ENCODE data around the gene UMPS.

The UMPS gene

DNA sequence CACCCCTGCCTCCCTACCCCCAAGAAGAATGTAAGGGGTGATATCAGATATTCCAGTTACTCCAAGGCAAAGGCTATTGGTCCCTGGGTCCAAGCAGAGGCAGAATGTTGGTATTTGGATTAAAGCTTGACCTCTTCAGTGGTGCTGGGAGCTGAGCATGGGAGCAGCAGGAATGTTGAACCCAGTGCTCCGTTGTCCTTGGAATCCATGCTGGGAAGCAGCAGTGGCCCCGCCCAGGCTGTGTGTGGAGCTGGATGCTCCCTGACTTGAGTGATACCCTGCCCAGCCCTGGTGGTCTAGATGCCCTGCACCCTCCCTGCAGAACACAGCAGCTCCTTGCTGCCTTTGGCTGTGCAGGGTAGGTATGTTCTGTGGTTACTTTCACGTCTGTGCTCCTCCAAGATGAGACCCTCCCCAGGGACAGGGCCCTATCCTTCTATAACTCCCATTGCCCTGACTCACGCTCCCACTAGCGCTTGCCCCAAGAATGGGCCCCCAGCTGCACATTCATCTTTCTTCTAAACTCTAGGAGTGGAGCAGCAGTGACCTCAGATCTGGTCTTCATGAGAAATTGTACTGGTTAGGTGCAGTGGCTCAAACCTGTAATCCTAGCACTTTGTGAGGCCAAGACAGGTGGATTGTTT is 35.1 kb downstream of the UMPS start:
- H3K4me1 ChIP-seq (ENCODE audit: control insufficient read depth, insufficient read depth, low read length) = no peaks in the 10 kb centered on the region
- H3K9me3 ChIP-seq (ENCODE audit: control insufficient read depth, insufficient read depth, low read depth, low read length) = no peaks in the 10 kb centered on the region
- TF ChIP-seq, protein P1, sequence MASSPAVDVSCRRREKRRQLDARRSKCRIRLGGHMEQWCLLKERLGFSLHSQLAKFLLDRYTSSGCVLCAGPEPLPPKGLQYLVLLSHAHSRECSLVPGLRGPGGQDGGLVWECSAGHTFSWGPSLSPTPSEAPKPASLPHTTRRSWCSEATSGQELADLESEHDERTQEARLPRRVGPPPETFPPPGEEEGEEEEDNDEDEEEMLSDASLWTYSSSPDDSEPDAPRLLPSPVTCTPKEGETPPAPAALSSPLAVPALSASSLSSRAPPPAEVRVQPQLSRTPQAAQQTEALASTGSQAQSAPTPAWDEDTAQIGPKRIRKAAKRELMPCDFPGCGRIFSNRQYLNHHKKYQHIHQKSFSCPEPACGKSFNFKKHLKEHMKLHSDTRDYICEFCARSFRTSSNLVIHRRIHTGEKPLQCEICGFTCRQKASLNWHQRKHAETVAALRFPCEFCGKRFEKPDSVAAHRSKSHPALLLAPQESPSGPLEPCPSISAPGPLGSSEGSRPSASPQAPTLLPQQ (tag by site-specific recombination; IDR thresholded peaks at IDR 0.05) = no peak
- TF ChIP-seq BCL11A (tag by site-specific recombination; IDR thresholded peaks at IDR 0.05; ENCODE audit: low read depth) = no peak
- TF ChIP-seq ZNF76 (tag by site-specific recombination; IDR thresholded peaks at IDR 0.05; ENCODE audit: borderline replicate concordance, low read depth) = no peak
- TF ChIP-seq MZF1 (tag by site-specific recombination; IDR thresholded peaks at IDR 0.05; ENCODE audit: borderline replicate concordance) = no peak
- TF ChIP-seq ZNF394 (tag by site-specific recombination; IDR thresholded peaks at IDR 0.05; ENCODE audit: borderline replicate concordance) = no peak
- TF ChIP-seq, protein P2, sequence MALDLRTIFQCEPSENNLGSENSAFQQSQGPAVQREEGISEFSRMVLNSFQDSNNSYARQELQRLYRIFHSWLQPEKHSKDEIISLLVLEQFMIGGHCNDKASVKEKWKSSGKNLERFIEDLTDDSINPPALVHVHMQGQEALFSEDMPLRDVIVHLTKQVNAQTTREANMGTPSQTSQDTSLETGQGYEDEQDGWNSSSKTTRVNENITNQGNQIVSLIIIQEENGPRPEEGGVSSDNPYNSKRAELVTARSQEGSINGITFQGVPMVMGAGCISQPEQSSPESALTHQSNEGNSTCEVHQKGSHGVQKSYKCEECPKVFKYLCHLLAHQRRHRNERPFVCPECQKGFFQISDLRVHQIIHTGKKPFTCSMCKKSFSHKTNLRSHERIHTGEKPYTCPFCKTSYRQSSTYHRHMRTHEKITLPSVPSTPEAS (tag by site-specific recombination; IDR thresholded peaks at IDR 0.05) = no peak
- no peak for TF ChIP-seq ZNF169 (tag by site-specific recombination; IDR thresholded peaks at IDR 0.05)
- TF ChIP-seq ZNF701 (tag by site-specific recombination; IDR thresholded peaks at IDR 0.05) = no peak
- no peak for TF ChIP-seq FEZF1 (tag by site-specific recombination; IDR thresholded peaks at IDR 0.05)
- no peak for TF ChIP-seq ZNF248 (tag by site-specific recombination; IDR thresholded peaks at IDR 0.05)
- TF ChIP-seq ZSCAN18 (tag by site-specific recombination; IDR thresholded peaks at IDR 0.05) = no peak
- TF ChIP-seq, protein P3, sequence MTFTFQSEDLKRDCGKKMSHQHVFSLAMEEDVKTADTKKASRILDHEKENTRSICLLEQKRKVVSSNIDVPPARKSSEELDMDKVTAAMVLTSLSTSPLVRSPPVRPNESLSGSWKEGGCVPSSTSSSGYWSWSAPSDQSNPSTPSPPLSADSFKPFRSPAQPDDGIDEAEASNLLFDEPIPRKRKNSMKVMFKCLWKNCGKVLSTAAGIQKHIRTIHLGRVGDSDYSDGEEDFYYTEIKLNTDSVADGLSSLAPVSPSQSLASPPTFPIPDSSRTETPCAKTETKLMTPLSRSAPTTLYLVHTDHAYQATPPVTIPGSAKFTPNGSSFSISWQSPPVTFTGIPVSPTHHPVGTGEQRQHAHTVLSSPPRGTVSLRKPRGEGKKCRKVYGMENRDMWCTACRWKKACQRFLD (tag by site-specific recombination; IDR thresholded peaks at IDR 0.05) = no peak
- no peak for TF ChIP-seq HOXD13 (CRISPR knock-in tag; IDR thresholded peaks at IDR 0.05; ENCODE audit: borderline replicate concordance)
- no peak for TF ChIP-seq TSHZ1 (tag by site-specific recombination; IDR thresholded peaks at IDR 0.05; ENCODE audit: borderline replicate concordance)
- TF ChIP-seq ZNF350 (tag by site-specific recombination; IDR thresholded peaks at IDR 0.05) = no peak
- no peak for TF ChIP-seq ZNF239 (tag by site-specific recombination; IDR thresholded peaks at IDR 0.05)
- TF ChIP-seq ZNF175 (tag by site-specific recombination; IDR thresholded peaks at IDR 0.05) = no peak
- TF ChIP-seq ZNF18 (tag by site-specific recombination; IDR thresholded peaks at IDR 0.05) = no peak
- no peak for TF ChIP-seq ZNF223 (tag by site-specific recombination; IDR thresholded peaks at IDR 0.05)
- TF ChIP-seq, protein P4, sequence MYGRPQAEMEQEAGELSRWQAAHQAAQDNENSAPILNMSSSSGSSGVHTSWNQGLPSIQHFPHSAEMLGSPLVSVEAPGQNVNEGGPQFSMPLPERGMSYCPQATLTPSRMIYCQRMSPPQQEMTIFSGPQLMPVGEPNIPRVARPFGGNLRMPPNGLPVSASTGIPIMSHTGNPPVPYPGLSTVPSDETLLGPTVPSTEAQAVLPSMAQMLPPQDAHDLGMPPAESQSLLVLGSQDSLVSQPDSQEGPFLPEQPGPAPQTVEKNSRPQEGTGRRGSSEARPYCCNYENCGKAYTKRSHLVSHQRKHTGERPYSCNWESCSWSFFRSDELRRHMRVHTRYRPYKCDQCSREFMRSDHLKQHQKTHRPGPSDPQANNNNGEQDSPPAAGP (tag by site-specific recombination; IDR thresholded peaks at IDR 0.05) = no peak
- ChIA-PET POLR2A (no interaction called here), CTCF (interaction anchor here (0.7 to 10.8 kb wide), 2 partner anchors 139 to 843 kb away, joined by 3 to 201 read pairs; no protein-coding TSS in a partner anchor)
- peaks cover 0 to 50% of the 10 kb centered on the region in 2 experiments; a peak in 2 of 3 replicates for H3K36me3 ChIP-seq (ENCODE audit: control insufficient read depth in 2 of 2, insufficient read depth in 1 of 2, low read length in 2 of 2)
- no peak overlapping the region for H3K27ac ChIP-seq (ENCODE audit: extremely low read depth, low read depth, low read length)
- H3K4me3 ChIP-seq (ENCODE audit: low read depth, low read length) = no peak overlapping the region

Measured in HEK293 (cell line).